GM23248 (cell line): ENCODE results near the gene AMPH. TPM values are rescaled to one million over a fixed set of nuclear protein-coding genes. Genes with fewer than 3 reads are reported as not detected.

Source experiments
- DNase-seq: peaks from one replicate; pipeline ENCODE4 v3.0.0-alpha.2; 2015
- H2AFZ ChIP-seq: fragments of 200-600 bp; sonication (generic); 2 replicates; pipeline ENCODE4 v1.6.1; 2016; ENCODE audit warnings: antibody characterized with exemption
- H3F3A ChIP-seq: fragments of 200-600 bp; sonication (generic); 2 replicates; pipeline ENCODE4 v1.6.1; 2016; ENCODE audit warnings: mild to moderate bottlenecking, antibody characterized with exemption, mixed run types; ENCODE audit not compliant: insufficient read depth
- H3K27ac ChIP-seq: fragments of 200-600 bp; sonication (generic); 2 replicates; pipeline ENCODE4 v1.5.1; 2016; ENCODE audit warnings: mild to moderate bottlenecking
- H3K27me3 ChIP-seq: fragments of 200-600 bp; sonication (generic); replicated peaks from 2 replicates; pipeline ENCODE4 v1.6.1; 2016; ENCODE audit warnings: mild to moderate bottlenecking; ENCODE audit not compliant: insufficient read depth
- H3K36me3 ChIP-seq: fragments of 200-600 bp; sonication (generic); 2 replicates; pipeline ENCODE4 v1.6.1; 2016; ENCODE audit warnings: low read depth, mild to moderate bottlenecking
- H3K4me1 ChIP-seq: fragments of 200-600 bp; sonication (generic); 2 replicates; pipeline ENCODE4 v1.6.1; 2016; ENCODE audit warnings: mild to moderate bottlenecking; ENCODE audit not compliant: insufficient read depth
- H3K4me2 ChIP-seq: fragments of 200-600 bp; sonication (generic); one replicate; pipeline ENCODE4 v1.6.1; 2016; ENCODE audit warnings: mild to moderate bottlenecking; ENCODE audit not compliant: unreplicated experiment
- H3K4me3 ChIP-seq: fragments of 200-600 bp; sonication (generic); 2 replicates; pipeline ENCODE4 v1.5.1; 2016; ENCODE audit warnings: mild to moderate bottlenecking
- H3K79me2 ChIP-seq: fragments of 200-600 bp; sonication (generic); 2 replicates; pipeline ENCODE4 v1.6.1; 2016; ENCODE audit warnings: mild to moderate bottlenecking; ENCODE audit not compliant: insufficient read depth
- H3K9ac ChIP-seq: fragments of 200-600 bp; sonication (generic); 2 replicates; pipeline ENCODE4 v1.6.1; 2016; ENCODE audit warnings: mild to moderate bottlenecking
- H3K9me2 ChIP-seq: fragments of 200-600 bp; sonication (generic); 2 replicates; pipeline ENCODE4 v1.6.1; 2016; ENCODE audit warnings: mixed run types, mild to moderate bottlenecking, moderate library complexity; ENCODE audit not compliant: insufficient read depth
- H3K9me3 ChIP-seq: fragments of 200-600 bp; sonication (generic); one replicate; pipeline ENCODE4 v1.6.1; 2017; ENCODE audit warnings: low read depth
- H4K20me1 ChIP-seq: fragments of 200-600 bp; sonication (generic); 2 replicates; pipeline ENCODE4 v1.6.0; 2016; ENCODE audit not compliant: insufficient read depth
- EZH2 ChIP-seq: fragments of 200-600 bp; sonication (generic); IDR thresholded peaks from 2 replicates; pipeline ENCODE4 v1.6.1; 2018; ENCODE audit warnings: antibody characterized with exemption, mild to moderate bottlenecking; ENCODE audit not compliant: insufficient read depth, poor library complexity, severe bottlenecking
- EZH2phosphoT487 ChIP-seq: fragments of 200-600 bp; sonication (generic); IDR thresholded peaks from 2 replicates; pipeline ENCODE4 v1.6.1; 2018; ENCODE audit warnings: antibody characterized with exemption, moderate library complexity, mild to moderate bottlenecking, low read depth; ENCODE audit not compliant: insufficient read depth
- WGBS, 2 experiments: methylation state at CpG; one replicate each; pipeline ENCODE4 v1.1.6; 2015 to 2017; ENCODE audit warnings: low lambda C conversion rate in 2 of 2, low coverage in 1 of 2; ENCODE audit errors: missing lambda C conversion rate in 2 of 2; 5-methylcytosine and 5-hydroxymethylcytosine counted together
- in situ Hi-C: fragments of 300-500 bp; cut with MboI; formaldehyde crosslinking; loops from 2 replicates; pipeline ENCODE4 v1.15.0; 2020
- polyA plus RNA-seq: library from polyadenylated mRNA; unstranded; fragments of >200 nt; fragmentation: Nextera tagmentation; extraction: Ambion mirVana; gene quantifications from 2 replicates; pipeline ENCODE4 v1.2.1, GENCODE V29; 2016
- total RNA-seq: library from RNA; depleted of rRNA; stranded (reverse); fragments of >200 nt; shearing (Covaris generic); gene quantifications from 2 replicates; pipeline ENCODE4 v1.2.3, GENCODE V29; 2014

Gene AMPH
- total and polyA plus RNA-seq, 2 experiments from 2014 or later, result 3.1 to 4.9 TPM

GRCh38 chr7:38542156-38542555 is 89.0 kb downstream of the AMPH start:
- in situ Hi-C loops, result no loop called here
- no peaks in the 10 kb centered on the region for H3K27me3 ChIP-seq

GRCh38 chr7:38541440-38541839 is 89.7 kb downstream of the AMPH start:
- no peaks in the 10 kb centered on the region for H3K9me2 ChIP-seq
- in situ Hi-C loops, result no loop called here
- H3K27me3 ChIP-seq, result no peaks in the 10 kb centered on the region
- no peaks in the 10 kb centered on the region for H4K20me1 ChIP-seq
- H3K27ac ChIP-seq, result no peak overlapping the region
- H3F3A ChIP-seq, result no peaks in the 10 kb centered on the region
- DNase-seq, result no peak
- H3K79me2 ChIP-seq, result no peaks in the 10 kb centered on the region
- WGBS, 2 experiments, result 94 to 97% methylated on average over 3 of the region's 3 CpGs
- no peaks in the 10 kb centered on the region for H3K4me1 ChIP-seq
- no peaks in the 10 kb centered on the region for H3K36me3 ChIP-seq
- H3K4me2 ChIP-seq, result no peak overlapping the region
- H2AFZ ChIP-seq, result no peak overlapping the region
- no peak overlapping the region for H3K9ac ChIP-seq
- TF ChIP-seq EZH2phosphoT487 (no peak), EZH2 (no peak)
- no peaks in the 10 kb centered on the region for H3K9me3 ChIP-seq
- no peak overlapping the region for H3K4me3 ChIP-seq

More at GRCh38 chr7:38542156-38542555, 89.0 kb downstream of the AMPH start:
- Histone ChIP-seq H3K4me2 (no peak overlapping the region), H3K4me3 (no peak overlapping the region), H3K36me3 (no peaks in the 10 kb centered on the region), H3K9me2 (no peaks in the 10 kb centered on the region), H3K9ac (no peak overlapping the region), H3F3A (no peaks in the 10 kb centered on the region), H3K79me2 (no peaks in the 10 kb centered on the region), H3K9me3 (no peaks in the 10 kb centered on the region), H3K27ac (no peak overlapping the region), H3K4me1 (no peaks in the 10 kb centered on the region), H4K20me1 (no peaks in the 10 kb centered on the region), H2AFZ (no peak overlapping the region)
- whole genome bisulfite sequencing, 2 experiments, result 12 to 17% methylated on average over 2 of the region's 2 CpGs
- peak; percentile 58 for DNase-seq
- TF ChIP-seq EZH2, result no peak
- no peak for TF ChIP-seq EZH2phosphoT487

- in situ Hi-C loops, result no loop called here
- no peaks in the 10 kb centered on the region for H3K4me1 ChIP-seq
- H3K36me3 ChIP-seq, result no peaks in the 10 kb centered on the region
- no peak overlapping the region for H3K27ac ChIP-seq
- TF ChIP-seq EZH2, result no peak
- TF ChIP-seq EZH2phosphoT487, result no peak
- no peaks in the 10 kb centered on the region for H3K9me2 ChIP-seq
- H3K27me3 ChIP-seq, result no peaks in the 10 kb centered on the region
- H3F3A ChIP-seq, result no peaks in the 10 kb centered on the region
- no peak overlapping the region for H3K4me3 ChIP-seq
- H3K79me2 ChIP-seq, result no peaks in the 10 kb centered on the region
- 87 to 94% methylated on average over 2 of the region's 2 CpGs for WGBS, 2 experiments
- H3K9me3 ChIP-seq, result no peaks in the 10 kb centered on the region
- no peak overlapping the region for H2AFZ ChIP-seq
- H3K4me2 ChIP-seq, result no peak overlapping the region
- DNase-seq, result no peak
- no peaks in the 10 kb centered on the region for H4K20me1 ChIP-seq
- no peak overlapping the region for H3K9ac ChIP-seq
Measured at GRCh38 chr7:38539477-38540081, 91.6 kb downstream of the AMPH start.

GRCh38 chr7:38535073-38535472 is 96.1 kb downstream of the AMPH start:
- no peaks in the 10 kb centered on the region for H3K79me2 ChIP-seq
- no peaks in the 10 kb centered on the region for H3K27me3 ChIP-seq
- H2AFZ ChIP-seq, result no peak overlapping the region
- H3K9me3 ChIP-seq, result no peaks in the 10 kb centered on the region
- H3K4me2 ChIP-seq, result no peak overlapping the region
- TF ChIP-seq EZH2phosphoT487, result no peak
- no peak for TF ChIP-seq EZH2
- in situ Hi-C loops, result no loop called here
- H3K4me1 ChIP-seq, result no peaks in the 10 kb centered on the region
- no peak overlapping the region for H3K9ac ChIP-seq
- no peaks in the 10 kb centered on the region for H3F3A ChIP-seq
- no peaks in the 10 kb centered on the region for H4K20me1 ChIP-seq
- 56 to 65% methylated on average over 2 of the region's 2 CpGs for WGBS, 2 experiments
- no peaks in the 10 kb centered on the region for H3K36me3 ChIP-seq
- H3K27ac ChIP-seq, result no peak overlapping the region
- no peaks in the 10 kb centered on the region for H3K9me2 ChIP-seq
- DNase-seq, result no peak
- H3K4me3 ChIP-seq, result no peak overlapping the region

GRCh38 chr7:38525857-38526256 is 105.3 kb downstream of the AMPH start:
- WGBS, 2 experiments, result 85 to 90% methylated on average over 1 of the region's 1 CpG
- H2AFZ ChIP-seq, result no peak overlapping the region
- TF ChIP-seq EZH2phosphoT487 (no peak), EZH2 (no peak)

More at GRCh38 chr7:38525857-38526256, 105.3 kb downstream of the AMPH start:
- in situ Hi-C loops, result no loop called here
- Histone ChIP-seq H3K27me3 (no peaks in the 10 kb centered on the region), H3K4me1 (no peaks in the 10 kb centered on the region), H4K20me1 (no peaks in the 10 kb centered on the region), H3K4me3 (no peak overlapping the region), H3K27ac (no peak overlapping the region), H3K9me3 (no peaks in the 10 kb centered on the region), H3K9ac (no peak overlapping the region), H3K36me3 (no peaks in the 10 kb centered on the region), H3K4me2 (no peak overlapping the region), H3K9me2 (no peaks in the 10 kb centered on the region), H3K79me2 (no peaks in the 10 kb centered on the region), H3F3A (no peaks in the 10 kb centered on the region)
- DNase-seq, result peak; percentile 50
